ENCODE data around the gene IL3. TPM values are rescaled to one million over a fixed set of nuclear protein-coding genes. Genes with fewer than 3 reads are reported as not detected.

The IL3 gene
- total RNA-seq, 1 donor from 2014 or later = not detected

DNA sequence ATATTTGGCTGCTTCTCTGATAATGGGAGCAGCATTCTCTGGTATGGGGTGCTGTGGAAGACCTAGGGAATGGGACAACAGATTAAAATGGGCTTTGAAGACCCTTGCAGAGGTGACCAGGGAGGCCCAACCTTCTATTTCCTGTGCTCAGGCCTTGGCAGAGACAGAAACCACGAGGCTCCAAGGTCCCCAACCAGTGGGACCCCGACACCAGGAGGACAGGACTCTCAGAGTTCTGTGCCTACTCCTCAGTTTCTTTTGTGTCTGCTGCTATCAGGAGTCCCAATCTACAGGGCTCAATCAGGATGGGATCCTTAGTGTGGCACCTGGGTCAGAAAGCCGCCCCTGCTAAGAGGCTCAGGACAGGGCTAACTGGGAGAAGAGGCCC lies 42.5 kb downstream of the IL3 start:
- no peaks in the 10 kb centered on the region for H3K4me1 ChIP-seq
- H3K36me3 Mint-ChIP-seq = no peaks in the 10 kb centered on the region
- TF ChIP-seq EZH2phosphoT487 (IDR thresholded peaks at IDR 0.05) = no peak
- TF ChIP-seq, protein P1, sequence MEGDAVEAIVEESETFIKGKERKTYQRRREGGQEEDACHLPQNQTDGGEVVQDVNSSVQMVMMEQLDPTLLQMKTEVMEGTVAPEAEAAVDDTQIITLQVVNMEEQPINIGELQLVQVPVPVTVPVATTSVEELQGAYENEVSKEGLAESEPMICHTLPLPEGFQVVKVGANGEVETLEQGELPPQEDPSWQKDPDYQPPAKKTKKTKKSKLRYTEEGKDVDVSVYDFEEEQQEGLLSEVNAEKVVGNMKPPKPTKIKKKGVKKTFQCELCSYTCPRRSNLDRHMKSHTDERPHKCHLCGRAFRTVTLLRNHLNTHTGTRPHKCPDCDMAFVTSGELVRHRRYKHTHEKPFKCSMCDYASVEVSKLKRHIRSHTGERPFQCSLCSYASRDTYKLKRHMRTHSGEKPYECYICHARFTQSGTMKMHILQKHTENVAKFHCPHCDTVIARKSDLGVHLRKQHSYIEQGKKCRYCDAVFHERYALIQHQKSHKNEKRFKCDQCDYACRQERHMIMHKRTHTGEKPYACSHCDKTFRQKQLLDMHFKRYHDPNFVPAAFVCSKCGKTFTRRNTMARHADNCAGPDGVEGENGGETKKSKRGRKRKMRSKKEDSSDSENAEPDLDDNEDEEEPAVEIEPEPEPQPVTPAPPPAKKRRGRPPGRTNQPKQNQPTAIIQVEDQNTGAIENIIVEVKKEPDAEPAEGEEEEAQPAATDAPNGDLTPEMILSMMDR (IDR thresholded peaks at IDR 0.05) = no peak
- no peak for TF ChIP-seq EZH2 (IDR thresholded peaks at IDR 0.05)
- H3K27me3 ChIP-seq = no peaks in the 10 kb centered on the region
- H4K20me1 ChIP-seq (ENCODE audit: low read depth) = no peaks in the 10 kb centered on the region
- no peak overlapping the region for H2AFZ ChIP-seq (replicated peaks)
- no peak overlapping the region for H3K4me2 ChIP-seq
- no peak overlapping the region for H3K9ac ChIP-seq
- H3K27ac ChIP-seq = no peak overlapping the region
- no peaks in the 10 kb centered on the region for H3K79me2 ChIP-seq (ENCODE audit: low read depth)
- H3K36me3 ChIP-seq = no peaks in the 10 kb centered on the region
- no peaks in the 10 kb centered on the region for H3K9me3 ChIP-seq (ENCODE audit: low read depth)
- H3K4me3 ChIP-seq = no peak overlapping the region
- peaks cover 2% of the 10 kb centered on the region for H3K9me3 Mint-ChIP-seq
- H3K4me3 Mint-ChIP-seq = no peak overlapping the region
- no peak overlapping the region for H3K27ac Mint-ChIP-seq
- no peak for DNase-seq (ENCODE audit: low spot score)
- H3F3A ChIP-seq (ENCODE audit: low read depth) = no peaks in the 10 kb centered on the region
- peaks cover 2% of the 10 kb centered on the region for H3K27me3 Mint-ChIP-seq (ENCODE audit: insufficient read depth, low read depth)
- H3K4me1 Mint-ChIP-seq = no peaks in the 10 kb centered on the region

DNA sequence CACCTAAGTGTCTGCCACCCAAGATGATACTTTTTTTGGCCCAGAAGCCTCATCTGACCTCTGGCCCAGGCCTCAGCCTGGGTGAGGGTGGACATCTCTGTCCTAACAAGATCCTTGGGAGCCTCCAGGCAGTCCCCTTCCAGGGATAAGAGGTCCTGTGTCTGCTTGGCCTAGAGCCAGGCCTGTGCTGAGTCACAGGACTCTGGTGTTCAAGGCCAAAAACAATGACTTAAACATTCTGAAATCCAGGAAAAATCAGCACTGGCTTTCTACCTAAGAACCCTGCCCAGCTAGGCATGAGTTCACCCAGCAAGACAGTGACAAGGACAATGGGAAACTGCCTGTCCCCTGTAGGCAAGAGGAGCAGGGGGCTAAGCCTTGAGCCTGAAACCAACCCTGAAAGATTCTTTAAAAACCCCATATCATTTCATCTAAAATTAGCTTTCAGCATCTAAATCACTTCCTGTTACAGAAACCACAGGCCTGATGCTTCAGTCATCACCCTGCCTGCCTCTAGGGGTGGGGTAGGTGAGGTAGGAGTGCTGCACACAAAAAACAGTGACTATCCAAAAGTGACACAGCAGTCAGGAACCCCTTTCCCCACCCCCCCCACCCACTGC lies 43.0 kb downstream of the IL3 start:
- Histone ChIP-seq H3K36me3 (no peaks in the 10 kb centered on the region), H2AFZ (replicated peaks) (no peak overlapping the region), H3K27ac (no peak overlapping the region), H4K20me1 (ENCODE audit: low read depth) (no peaks in the 10 kb centered on the region), H3F3A (ENCODE audit: low read depth) (no peaks in the 10 kb centered on the region), H3K79me2 (ENCODE audit: low read depth) (no peaks in the 10 kb centered on the region), H3K4me1 (no peaks in the 10 kb centered on the region), H3K4me3 (no peak overlapping the region), H3K27me3 (no peaks in the 10 kb centered on the region), H3K4me2 (no peak overlapping the region), H3K9ac (no peak overlapping the region), H3K9me3 (ENCODE audit: low read depth) (no peaks in the 10 kb centered on the region)
- Mint-ChIP-seq H3K27ac (no peak overlapping the region), H3K4me3 (no peak overlapping the region), H3K27me3 (ENCODE audit: insufficient read depth, low read depth) (peaks cover 2% of the 10 kb centered on the region), H3K9me3 (peaks cover 2% of the 10 kb centered on the region), H3K36me3 (no peaks in the 10 kb centered on the region), H3K4me1 (no peaks in the 10 kb centered on the region)
- no peak for TF ChIP-seq EZH2phosphoT487 (IDR thresholded peaks at IDR 0.05)
- no peak for TF ChIP-seq EZH2 (IDR thresholded peaks at IDR 0.05)
- TF ChIP-seq, protein P1 (IDR thresholded peaks at IDR 0.05) = no peak
- no peak for DNase-seq (ENCODE audit: low spot score)

DNA sequence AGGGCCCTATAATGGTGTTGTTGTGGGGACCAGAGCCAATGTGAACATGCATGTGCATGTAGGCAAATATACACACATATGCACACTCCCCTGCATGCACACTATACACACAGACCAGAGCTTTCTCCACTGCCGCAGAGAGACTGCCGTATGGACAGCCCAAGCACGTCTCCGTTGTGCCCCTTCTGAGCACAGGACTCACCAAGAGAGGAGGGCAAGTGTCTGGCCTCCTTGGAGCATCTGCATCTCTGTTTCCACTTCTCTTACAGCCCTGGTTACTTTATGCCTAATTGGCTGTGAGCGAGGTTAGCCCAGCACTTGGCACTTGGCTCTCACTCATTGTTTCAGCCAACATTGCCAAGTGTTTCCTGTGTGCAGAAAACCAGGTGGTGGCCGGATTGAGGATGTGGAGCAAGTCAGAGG lies 43.5 kb downstream of the IL3 start:
- Mint-ChIP-seq H3K4me1 (no peaks in the 10 kb centered on the region), H3K27ac (no peak overlapping the region), H3K27me3 (ENCODE audit: insufficient read depth, low read depth) (peaks cover 2% of the 10 kb centered on the region), H3K4me3 (no peak overlapping the region), H3K9me3 (peaks cover 2% of the 10 kb centered on the region), H3K36me3 (no peaks in the 10 kb centered on the region)
- Histone ChIP-seq H3K4me1 (no peaks in the 10 kb centered on the region), H3K4me2 (no peak overlapping the region), H3F3A (ENCODE audit: low read depth) (no peaks in the 10 kb centered on the region), H2AFZ (replicated peaks) (no peak overlapping the region), H3K79me2 (ENCODE audit: low read depth) (no peaks in the 10 kb centered on the region), H3K27me3 (no peaks in the 10 kb centered on the region), H3K9ac (no peak overlapping the region), H3K27ac (no peak overlapping the region), H3K9me3 (ENCODE audit: low read depth) (no peaks in the 10 kb centered on the region), H4K20me1 (ENCODE audit: low read depth) (no peaks in the 10 kb centered on the region), H3K4me3 (no peak overlapping the region), H3K36me3 (no peaks in the 10 kb centered on the region)
- DNase-seq (ENCODE audit: low spot score) = no peak
- no peak for TF ChIP-seq EZH2 (IDR thresholded peaks at IDR 0.05)

DNA sequence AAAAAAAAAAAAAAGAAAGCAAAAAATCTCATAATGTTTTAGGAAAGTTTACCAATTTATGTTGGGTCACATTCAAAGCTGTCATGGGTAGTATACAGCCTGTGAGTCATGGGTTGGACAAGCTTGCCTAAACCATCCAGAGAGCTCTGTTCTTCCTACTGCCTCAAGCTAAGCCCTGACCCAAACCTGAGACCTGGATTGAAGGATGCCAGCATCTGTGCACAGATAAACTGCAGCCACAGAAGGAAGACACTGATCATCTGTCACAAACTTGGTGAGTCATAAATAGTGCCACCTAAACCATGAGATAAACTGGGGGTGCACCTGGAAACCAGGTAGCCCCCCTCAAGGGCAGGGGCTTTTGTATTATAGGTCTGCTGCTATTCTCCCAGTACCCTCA lies 44.1 kb downstream of the IL3 start:
- no peaks in the 10 kb centered on the region for H3K4me1 ChIP-seq
- H3K27ac ChIP-seq = no peak overlapping the region
- H3K36me3 ChIP-seq = no peaks in the 10 kb centered on the region
- no peaks in the 10 kb centered on the region for H3K27me3 ChIP-seq
- no peaks in the 10 kb centered on the region for H3F3A ChIP-seq (ENCODE audit: low read depth)
- no peak for DNase-seq (ENCODE audit: low spot score)
- no peak overlapping the region for H3K4me2 ChIP-seq
- Mint-ChIP-seq H3K27me3 (ENCODE audit: insufficient read depth, low read depth) (peaks cover 2% of the 10 kb centered on the region), H3K4me1 (no peaks in the 10 kb centered on the region), H3K9me3 (peaks cover 2% of the 10 kb centered on the region), H3K36me3 (no peaks in the 10 kb centered on the region), H3K27ac (no peak overlapping the region), H3K4me3 (no peak overlapping the region)
- H3K9ac ChIP-seq = no peak overlapping the region
- TF ChIP-seq EZH2phosphoT487 (IDR thresholded peaks at IDR 0.05) = no peak
- TF ChIP-seq, protein P1 (IDR thresholded peaks at IDR 0.05) = no peak
- no peak for TF ChIP-seq EZH2 (IDR thresholded peaks at IDR 0.05)
- H3K4me3 ChIP-seq = no peak overlapping the region
- no peaks in the 10 kb centered on the region for H4K20me1 ChIP-seq (ENCODE audit: low read depth)
- H2AFZ ChIP-seq (replicated peaks) = no peak overlapping the region
- H3K9me3 ChIP-seq (ENCODE audit: low read depth) = no peaks in the 10 kb centered on the region
- H3K79me2 ChIP-seq (ENCODE audit: low read depth) = no peaks in the 10 kb centered on the region
